PFSK-1 (cell line): ENCODE data around the gene ANKRD27.

Experiments used
- FOXP2 ChIP-seq: optimal IDR thresholded peaks from 2 replicates; pipeline ENCODE3; 2011; ENCODE audit warnings: borderline replicate concordance, control low read depth, inconsistent platforms; ENCODE audit not compliant: insufficient read depth; ENCODE audit errors: extremely low read length, extremely low read depth
- POLR2AphosphoS5 ChIP-seq: IDR thresholded peaks from 2 replicates; pipeline ENCODE4 v1.6.1; 2012; ENCODE audit warnings: low read depth, mild to moderate bottlenecking, control low read depth, low read length, moderate library complexity
- SIN3A ChIP-seq: IDR thresholded peaks from 2 replicates; pipeline ENCODE4 v1.6.1; 2012; ENCODE audit warnings: mild to moderate bottlenecking, low read length, moderate library complexity, borderline replicate concordance; ENCODE audit not compliant: insufficient read depth
- TAF1 ChIP-seq: IDR thresholded peaks from 2 replicates; pipeline ENCODE4 v1.6.1; 2012; ENCODE audit warnings: low read length, control low read depth, borderline replicate concordance; ENCODE audit not compliant: insufficient read depth
- TF ChIP-seq, protein P1 (sequence below), 2 experiments: IDR thresholded peaks; 2 replicates each; pipeline versions ENCODE4 v1.6.1 to v1.8.0; 2011 to 2012; ENCODE audit warnings: low read depth in 2 of 2, low read length in 2 of 2, control low read depth in 1 of 2, inconsistent platforms in 1 of 2, mild to moderate bottlenecking in 1 of 2, moderate library complexity in 1 of 2; ENCODE audit not compliant: insufficient read depth in 1 of 2

Gene ANKRD27

DNA sequence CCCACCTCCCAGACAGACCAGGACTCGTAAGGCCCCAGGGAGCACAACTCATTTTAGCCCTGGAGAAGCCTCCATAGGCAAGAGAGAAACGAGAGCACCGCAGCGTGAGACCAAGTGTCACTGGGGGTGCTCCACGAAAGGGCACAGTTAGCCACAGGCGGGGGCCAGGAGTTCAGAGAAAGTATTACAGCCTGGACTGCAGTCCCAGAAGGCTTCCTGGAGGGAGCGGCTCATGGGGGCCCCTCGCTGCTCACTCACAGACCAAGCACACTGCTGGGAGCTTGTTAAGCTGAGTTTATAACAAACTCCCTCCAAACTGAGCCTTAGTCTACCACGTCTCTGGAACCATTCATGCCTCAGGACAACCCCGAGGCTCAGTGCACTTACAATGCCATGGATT lies 16.5 kb downstream of the ANKRD27 start:
- TF ChIP-seq FOXP2 (no peak), TAF1 (no peak), POLR2AphosphoS5 (no peak), SIN3A (no peak)
- TF ChIP-seq, protein P1, sequence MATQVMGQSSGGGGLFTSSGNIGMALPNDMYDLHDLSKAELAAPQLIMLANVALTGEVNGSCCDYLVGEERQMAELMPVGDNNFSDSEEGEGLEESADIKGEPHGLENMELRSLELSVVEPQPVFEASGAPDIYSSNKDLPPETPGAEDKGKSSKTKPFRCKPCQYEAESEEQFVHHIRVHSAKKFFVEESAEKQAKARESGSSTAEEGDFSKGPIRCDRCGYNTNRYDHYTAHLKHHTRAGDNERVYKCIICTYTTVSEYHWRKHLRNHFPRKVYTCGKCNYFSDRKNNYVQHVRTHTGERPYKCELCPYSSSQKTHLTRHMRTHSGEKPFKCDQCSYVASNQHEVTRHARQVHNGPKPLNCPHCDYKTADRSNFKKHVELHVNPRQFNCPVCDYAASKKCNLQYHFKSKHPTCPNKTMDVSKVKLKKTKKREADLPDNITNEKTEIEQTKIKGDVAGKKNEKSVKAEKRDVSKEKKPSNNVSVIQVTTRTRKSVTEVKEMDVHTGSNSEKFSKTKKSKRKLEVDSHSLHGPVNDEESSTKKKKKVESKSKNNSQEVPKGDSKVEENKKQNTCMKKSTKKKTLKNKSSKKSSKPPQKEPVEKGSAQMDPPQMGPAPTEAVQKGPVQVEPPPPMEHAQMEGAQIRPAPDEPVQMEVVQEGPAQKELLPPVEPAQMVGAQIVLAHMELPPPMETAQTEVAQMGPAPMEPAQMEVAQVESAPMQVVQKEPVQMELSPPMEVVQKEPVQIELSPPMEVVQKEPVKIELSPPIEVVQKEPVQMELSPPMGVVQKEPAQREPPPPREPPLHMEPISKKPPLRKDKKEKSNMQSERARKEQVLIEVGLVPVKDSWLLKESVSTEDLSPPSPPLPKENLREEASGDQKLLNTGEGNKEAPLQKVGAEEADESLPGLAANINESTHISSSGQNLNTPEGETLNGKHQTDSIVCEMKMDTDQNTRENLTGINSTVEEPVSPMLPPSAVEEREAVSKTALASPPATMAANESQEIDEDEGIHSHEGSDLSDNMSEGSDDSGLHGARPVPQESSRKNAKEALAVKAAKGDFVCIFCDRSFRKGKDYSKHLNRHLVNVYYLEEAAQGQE (IDR thresholded peaks at IDR 0.05; ENCODE audit: insufficient read depth in 1 of 2, low read depth in 2 of 2, low read length in 2 of 2): no peak

DNA sequence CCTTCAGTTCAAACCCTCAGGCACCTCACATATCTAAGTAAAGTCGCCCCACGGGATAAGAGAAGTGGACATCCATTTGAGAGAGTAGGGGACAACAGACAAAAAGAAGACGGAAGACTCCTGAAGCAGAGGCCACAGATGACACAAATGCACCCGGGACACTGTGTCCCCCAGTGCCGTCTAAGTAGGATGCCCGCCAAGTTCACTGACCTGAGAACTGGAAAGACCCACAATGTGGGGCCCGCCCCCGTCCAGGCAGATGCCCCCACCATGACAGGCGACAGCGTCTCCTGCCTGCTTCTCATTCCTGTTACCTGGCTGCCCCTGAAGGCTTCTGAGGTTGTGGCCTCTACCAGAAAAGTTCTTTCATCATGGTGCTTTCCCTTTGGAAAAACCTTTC lies 16.9 kb downstream of the ANKRD27 start:
- no peak for TF ChIP-seq POLR2AphosphoS5
- no peak for TF ChIP-seq TAF1
- no peak for TF ChIP-seq FOXP2
- TF ChIP-seq SIN3A: no peak

DNA sequence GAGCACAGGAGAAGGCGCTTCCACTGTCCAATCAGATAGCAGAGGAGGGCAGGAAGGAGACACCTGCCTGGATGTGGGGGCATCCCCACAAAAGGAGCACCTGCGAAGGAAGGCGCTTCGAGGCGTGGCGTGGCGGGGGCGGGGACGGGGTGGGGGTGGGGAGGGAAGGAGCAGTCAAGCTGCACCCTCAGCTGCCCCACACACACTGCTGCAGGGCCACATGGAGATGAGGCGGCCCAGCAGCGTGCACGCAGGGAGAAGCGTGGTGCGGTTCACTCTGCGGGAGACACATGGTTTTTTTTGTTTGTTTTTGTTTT lies 21.4 kb downstream of the ANKRD27 start:
- no peak for TF ChIP-seq SIN3A
- TF ChIP-seq POLR2AphosphoS5: no peak
- no peak for TF ChIP-seq FOXP2
- TF ChIP-seq, protein P1 (IDR thresholded peaks at IDR 0.05; ENCODE audit: insufficient read depth in 1 of 2, low read depth in 2 of 2, low read length in 2 of 2): no peak
- no peak for TF ChIP-seq TAF1

DNA sequence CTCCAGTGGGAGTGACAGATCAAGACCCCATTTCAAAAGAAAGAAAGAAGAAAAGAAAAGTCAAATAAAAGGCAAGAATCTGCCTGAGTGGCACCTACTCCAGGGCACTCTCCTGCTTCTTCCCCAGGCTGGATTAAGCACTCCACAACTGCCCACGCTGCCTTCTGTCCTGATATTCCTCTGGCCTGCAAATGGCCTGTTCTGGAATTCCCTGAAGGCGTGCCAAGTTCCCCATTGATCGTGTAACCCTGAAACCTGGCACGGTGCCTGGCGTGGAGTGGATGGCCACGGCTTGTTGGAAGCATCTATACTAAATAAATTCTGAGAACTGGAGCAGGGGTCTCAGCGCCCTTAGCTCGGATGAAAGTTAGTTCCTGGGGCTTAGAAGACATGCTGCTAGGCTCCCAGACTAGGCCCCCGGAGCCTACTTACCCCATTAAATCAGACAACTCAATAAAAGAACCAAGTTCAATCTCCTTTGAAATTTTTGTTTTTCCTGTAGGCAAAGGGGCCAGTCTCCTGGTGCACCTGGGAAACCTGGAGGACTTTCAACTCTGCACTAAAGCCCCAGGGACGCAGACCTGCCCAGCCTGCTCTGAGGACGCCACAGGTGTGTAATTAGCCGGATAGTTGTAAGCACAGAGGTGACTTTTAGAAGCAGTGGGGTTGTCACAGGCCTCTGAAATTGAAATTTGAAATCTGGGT lies 21.9 kb downstream of the ANKRD27 start:
- TF ChIP-seq, protein P1 (IDR thresholded peaks at IDR 0.05; ENCODE audit: insufficient read depth in 1 of 2, low read depth in 2 of 2, low read length in 2 of 2): no peak
- TF ChIP-seq POLR2AphosphoS5: no peak
- no peak for TF ChIP-seq TAF1
- TF ChIP-seq SIN3A: no peak
- TF ChIP-seq FOXP2: no peak

DNA sequence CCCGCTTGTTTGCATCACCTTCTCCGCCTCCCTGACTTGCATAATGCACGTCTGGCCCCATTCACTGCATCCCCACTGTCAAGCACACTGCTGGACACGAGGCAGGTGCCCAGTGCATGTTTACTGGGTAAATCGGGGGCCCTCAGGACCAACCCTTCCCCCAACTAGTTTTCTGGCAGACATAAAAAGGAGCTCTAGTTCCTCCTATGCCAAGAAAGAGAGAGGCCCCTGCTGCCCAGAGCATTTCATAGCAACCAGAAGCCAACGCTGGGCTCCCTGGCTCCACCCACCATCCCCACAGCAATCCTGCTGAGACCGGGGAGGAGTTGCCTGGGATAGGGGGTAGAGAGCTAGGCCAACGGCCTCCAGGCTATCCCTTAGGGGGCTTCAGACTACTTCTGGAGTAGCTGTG lies 23.2 kb downstream of the ANKRD27 start:
- TF ChIP-seq SIN3A (no peak), POLR2AphosphoS5 (no peak), TAF1 (no peak), FOXP2 (no peak)
- TF ChIP-seq, protein P1 (IDR thresholded peaks at IDR 0.05; ENCODE audit: insufficient read depth in 1 of 2, low read depth in 2 of 2, low read length in 2 of 2): no peak
